ENCODE results near the gene ZNF554.
A peak's percentile ranks its signal among the peaks of the same experiment; 100 is the strongest.
"Not testable (repeated sequence)": the region's sequence is repeated elsewhere in the genome, so short reads cannot be mapped to it uniquely, and the experiment has no call there.

Gene ZNF554

GRCh38 chr19:2837430-2837829 lies 17.8 kb downstream of the ZNF554 start:
- no peak for DNase-seq

- peak; percentile 89 for DNase-seq
Observed at GRCh38 chr19:2840794-2841791, 21.4 kb downstream of the ZNF554 start, which contains the start of gene ZNF555. ZNF555 (plus strand) TSS chr19:2841475; CDS start chr19:2841573, 98 bp downstream.

- DNase-seq, result no peak
Observed at GRCh38 chr19:2841855-2842574, 22.3 kb downstream of the ZNF554 start.

GRCh38 chr19:2845107-2845506 lies 25.4 kb downstream of the ZNF554 start:
- DNase-seq, result no peak

GRCh38 chr19:2846180-2846894 lies 26.7 kb downstream of the ZNF554 start:
- no peak for DNase-seq

- no peak for DNase-seq
Observed at GRCh38 chr19:2847507-2847906, 27.8 kb downstream of the ZNF554 start.

GRCh38 chr19:2848616-2849015 lies 28.9 kb downstream of the ZNF554 start:
- DNase-seq, result no peak

GRCh38 chr19:2850256-2850925 lies 30.7 kb downstream of the ZNF554 start:
- DNase-seq, result no peak

GRCh38 chr19:2852598-2852997 lies 32.9 kb downstream of the ZNF554 start:
- DNase-seq, result no peak

GRCh38 chr19:2853015-2853606 lies 33.4 kb downstream of the ZNF554 start:
- DNase-seq, result no peak

GRCh38 chr19:2854849-2855248 lies 35.2 kb downstream of the ZNF554 start:
- no peak for DNase-seq

- DNase-seq, result no peak
Observed at GRCh38 chr19:2856457-2857050, 36.9 kb downstream of the ZNF554 start.

- DNase-seq, result no peak
Observed at GRCh38 chr19:2858864-2859263, 39.2 kb downstream of the ZNF554 start.

- no peak for DNase-seq
Observed at GRCh38 chr19:2863816-2864215, 44.1 kb downstream of the ZNF554 start.

GRCh38 chr19:2865334-2866100 lies 45.8 kb downstream of the ZNF554 start:
- no peak for DNase-seq

- DNase-seq, result no peak
Observed at GRCh38 chr19:2866495-2867024, 46.9 kb downstream of the ZNF554 start.

- DNase-seq, result peak; percentile 54
Observed at GRCh38 chr19:2867025-2867991, 47.6 kb downstream of the ZNF554 start, which contains the start of gene ZNF556. ZNF556 (plus strand) TSS chr19:2867335; CDS start chr19:2867422, 87 bp downstream.

GRCh38 chr19:2869618-2870017 lies 50.0 kb downstream of the ZNF554 start:
- DNase-seq, result no peak

GRCh38 chr19:2872175-2872574 lies 52.5 kb downstream of the ZNF554 start:
- DNase-seq, result not testable (repeated sequence)
